ENCODE data around the gene VDAC2. TPM values are rescaled to one million over a fixed set of nuclear protein-coding genes. Genes with fewer than 3 reads are reported as not detected.

The VDAC2 gene
- total RNA-seq, 4 donors from 2014 or later, result 219 to 319 (median 285) TPM

GRCh38 chr10:75223507-75223906 is 12.9 kb downstream of the VDAC2 start:
- Histone ChIP-seq H3K27me3 (no peaks in the 10 kb centered on the region), H3K36me3 (peaks cover 28 to 98% (median 53%) of the 10 kb centered on the region in 3 donors), H3K27ac (peak overlapping the region; percentile 83 to 98 (median 94)), H3K9me3 (no peaks in the 10 kb centered on the region), H3K4me1 (peaks cover 25 to 97% (median 51%) of the 10 kb centered on the region in 3 donors), H3K4me3 (no peak overlapping the region)
- no peak for TF ChIP-seq POLR2A (IDR thresholded peaks at IDR 0.05)
- no peak for TF ChIP-seq CTCF (IDR thresholded peaks at IDR 0.05)
- no peak for DNase-seq
- intact Hi-C loops (cut with DNase I), result no loop called here
- WGBS, 2 donors, result 30 to 59% methylated on average over 2 of the region's 2 CpGs

- H3K4me3 ChIP-seq, result peak overlapping the region in 1 of 4 donors; percentile 33
- 10 to 52% methylated on average over 2 of the region's 2 CpGs for WGBS, 2 donors
- H3K9me3 ChIP-seq, result no peaks in the 10 kb centered on the region
- peaks cover 10 to 98% (median 41%) of the 10 kb centered on the region in 3 donors for H3K36me3 ChIP-seq
- no peak for DNase-seq
- H3K4me1 ChIP-seq, result peaks cover 28 to 100% (median 66%) of the 10 kb centered on the region in 3 donors
- intact Hi-C loops (cut with DNase I), result no loop called here
- no peaks in the 10 kb centered on the region for H3K27me3 ChIP-seq
- peak overlapping the region; percentile 83 to 98 (median 94) for H3K27ac ChIP-seq
- TF ChIP-seq CTCF (IDR thresholded peaks at IDR 0.05), result no peak
- no peak for TF ChIP-seq POLR2A (IDR thresholded peaks at IDR 0.05)
Measured at GRCh38 chr10:75226095-75226494, 15.5 kb downstream of the VDAC2 start.

DNA sequence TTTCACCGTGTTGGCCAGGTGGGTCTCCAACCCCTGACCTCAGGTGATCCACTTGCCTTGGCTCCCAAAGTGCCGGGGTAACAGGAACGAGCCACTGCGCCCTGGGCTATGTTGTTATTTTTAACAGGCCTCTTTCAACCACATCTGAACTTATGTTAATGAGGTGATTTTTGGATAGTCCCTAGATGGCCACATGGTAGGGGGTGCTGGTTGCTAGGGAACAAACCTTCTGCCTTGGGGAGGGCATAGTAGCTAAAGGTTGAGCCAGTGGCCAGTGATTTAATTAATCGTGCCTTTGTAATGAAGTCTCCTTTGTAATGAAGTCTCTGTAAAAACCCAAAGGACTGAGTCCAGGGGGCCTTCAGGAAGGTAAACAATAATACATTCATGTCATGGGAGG is 16.1 kb downstream of the VDAC2 start:
- H3K9me3 ChIP-seq, result no peaks in the 10 kb centered on the region
- H3K27ac ChIP-seq, result peak overlapping the region; percentile 83 to 98 (median 94)
- H3K4me1 ChIP-seq, result peaks cover 28 to 100% (median 66%) of the 10 kb centered on the region in 3 donors
- H3K27me3 ChIP-seq, result no peaks in the 10 kb centered on the region
- intact Hi-C loops (cut with DNase I), result no loop called here
- H3K4me3 ChIP-seq, result peak overlapping the region in 1 of 4 donors; percentile 7
- TF ChIP-seq POLR2A (IDR thresholded peaks at IDR 0.05) (no peak), CTCF (IDR thresholded peaks at IDR 0.05) (no peak)
- 20 to 49% methylated on average over 1 to 5 of the region's 5 CpGs for WGBS, 2 donors
- H3K36me3 ChIP-seq, result peaks cover 12 to 98% (median 41%) of the 10 kb centered on the region in 3 donors
- no peak for DNase-seq

GRCh38 chr10:75228278-75228677 is 17.7 kb downstream of the VDAC2 start:
- no peaks in the 10 kb centered on the region for H3K27me3 ChIP-seq
- no peak overlapping the region for H3K4me3 ChIP-seq
- no peak for TF ChIP-seq POLR2A (IDR thresholded peaks at IDR 0.05)
- TF ChIP-seq CTCF (IDR thresholded peaks at IDR 0.05), result no peak
- DNase-seq, result no peak
- peak overlapping the region; percentile 59 to 98 (median 90) for H3K27ac ChIP-seq
- H3K4me1 ChIP-seq, result peaks cover 31 to 98% (median 67%) of the 10 kb centered on the region in 3 donors
- H3K36me3 ChIP-seq, result peaks cover 16 to 98% (median 37%) of the 10 kb centered on the region in 3 donors
- no peaks in the 10 kb centered on the region for H3K9me3 ChIP-seq
- intact Hi-C loops (cut with DNase I), result no loop called here
- 71 to 82% methylated on average over 3 of the region's 3 CpGs for WGBS, 2 donors

DNA sequence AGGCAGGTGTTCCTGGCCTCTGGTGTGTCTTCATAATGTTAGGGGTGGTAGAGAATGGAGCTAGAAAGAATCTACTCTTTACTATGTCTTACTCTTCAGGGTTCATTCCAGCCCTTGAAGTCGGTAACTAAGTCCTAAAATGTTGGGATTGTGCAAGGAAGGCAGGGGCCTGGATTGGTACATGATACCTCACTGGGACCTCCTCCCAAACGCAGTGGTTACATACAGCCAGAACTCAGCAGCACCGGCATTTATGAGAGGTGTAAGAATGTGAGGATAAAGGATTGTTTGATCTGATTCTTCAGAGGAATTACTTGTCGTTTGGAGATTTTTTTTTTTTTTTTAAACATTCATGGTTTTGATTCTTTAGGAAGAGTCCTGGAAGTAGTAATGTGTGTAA is 18.2 kb downstream of the VDAC2 start:
- Histone ChIP-seq H3K36me3 (peaks cover 12 to 98% (median 36%) of the 10 kb centered on the region in 3 donors), H3K27ac (peak overlapping the region; percentile 59 to 98 (median 90)), H3K9me3 (no peaks in the 10 kb centered on the region), H3K4me3 (no peak overlapping the region), H3K4me1 (peaks cover 36 to 98% (median 66%) of the 10 kb centered on the region in 3 donors), H3K27me3 (no peaks in the 10 kb centered on the region)
- no peak for TF ChIP-seq CTCF (IDR thresholded peaks at IDR 0.05)
- no peak for TF ChIP-seq POLR2A (IDR thresholded peaks at IDR 0.05)
- intact Hi-C loops (cut with DNase I), result no loop called here
- DNase-seq, result no peak
- WGBS, 2 donors, result 22 to 44% methylated on average over 4 of the region's 4 CpGs

Measured in esophagus squamous epithelium (tissue), 5 donors.